ENCODE measurements around the gene EPB41L4A. TPM values are rescaled to one million over a fixed set of nuclear protein-coding genes. Genes with fewer than 3 reads are reported as not detected.
"Not testable (repeated sequence)": the region's sequence is repeated elsewhere in the genome, so short reads cannot be mapped to it uniquely, and the experiment has no call there.

Gene EPB41L4A
- total and polyA plus RNA-seq, 2 donors (not counting 3 experiments of a cell fraction or from before 2014, with no cell fraction given), result 6.0 to 17.9 TPM

GRCh38 chr5:112396430-112396829 is 22.6 kb downstream of the EPB41L4A start:
- no peak for DNase-seq (ENCODE audit: low read depth, low spot score)
- H3K79me2 ChIP-seq (ENCODE audit: control insufficient read depth, insufficient read depth, low read length), result no peaks in the 10 kb centered on the region
- H3K4me1 ChIP-seq (ENCODE audit: control insufficient read depth, extremely low read depth, insufficient read depth, low read length), result no peaks in the 10 kb centered on the region
- BruUV-seq (replicated peaks), result no TSS peak
- no peak overlapping the region for H3K27ac ChIP-seq (ENCODE audit: insufficient read depth, low read depth, low read length)
- H3K4me3 ChIP-seq (replicated peaks in 1 of 3; ENCODE audit: insufficient read depth in 1 of 3, low read depth in 1 of 3, low read length in 3 of 3), result no peak overlapping the region
- no peaks in the 10 kb centered on the region for H3K9me3 ChIP-seq (replicated peaks; ENCODE audit: control insufficient read depth, insufficient read depth, low read length)
- TF ChIP-seq, protein P1, sequence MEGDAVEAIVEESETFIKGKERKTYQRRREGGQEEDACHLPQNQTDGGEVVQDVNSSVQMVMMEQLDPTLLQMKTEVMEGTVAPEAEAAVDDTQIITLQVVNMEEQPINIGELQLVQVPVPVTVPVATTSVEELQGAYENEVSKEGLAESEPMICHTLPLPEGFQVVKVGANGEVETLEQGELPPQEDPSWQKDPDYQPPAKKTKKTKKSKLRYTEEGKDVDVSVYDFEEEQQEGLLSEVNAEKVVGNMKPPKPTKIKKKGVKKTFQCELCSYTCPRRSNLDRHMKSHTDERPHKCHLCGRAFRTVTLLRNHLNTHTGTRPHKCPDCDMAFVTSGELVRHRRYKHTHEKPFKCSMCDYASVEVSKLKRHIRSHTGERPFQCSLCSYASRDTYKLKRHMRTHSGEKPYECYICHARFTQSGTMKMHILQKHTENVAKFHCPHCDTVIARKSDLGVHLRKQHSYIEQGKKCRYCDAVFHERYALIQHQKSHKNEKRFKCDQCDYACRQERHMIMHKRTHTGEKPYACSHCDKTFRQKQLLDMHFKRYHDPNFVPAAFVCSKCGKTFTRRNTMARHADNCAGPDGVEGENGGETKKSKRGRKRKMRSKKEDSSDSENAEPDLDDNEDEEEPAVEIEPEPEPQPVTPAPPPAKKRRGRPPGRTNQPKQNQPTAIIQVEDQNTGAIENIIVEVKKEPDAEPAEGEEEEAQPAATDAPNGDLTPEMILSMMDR (IDR thresholded peaks at IDR 0.05; ENCODE audit: extremely low read depth in 1 of 2, insufficient read depth in 1 of 2, low read depth in 1 of 2, low read length in 2 of 2), result no peak
- TF ChIP-seq JUN (IDR thresholded peaks at IDR 0.05; ENCODE audit: borderline replicate concordance, insufficient read depth, insufficient read length, low read depth) (no peak), GATA2 (IDR thresholded peaks at IDR 0.05; ENCODE audit: insufficient read depth, insufficient read length, low read depth, low read length) (no peak), MYC (IDR thresholded peaks at IDR 0.05; ENCODE audit: low read depth, low read length) (no peak), FOS (IDR thresholded peaks at IDR 0.05; ENCODE audit: borderline replicate concordance, insufficient read depth, low read length) (no peak), MAX (IDR thresholded peaks at IDR 0.05; ENCODE audit: insufficient read depth, insufficient read length) (no peak)
- H3K36me3 ChIP-seq (ENCODE audit: control insufficient read depth in 2 of 2, extremely low read depth in 1 of 2, insufficient read depth in 2 of 2, low read length in 2 of 2), result no peaks in the 10 kb centered on the region
- POLR2A ChIA-PET, result no interaction called here
- intact Hi-C loops (cut with micrococcal nuclease), result no loop called here
- FAIRE-seq, result no peak
- H3K27me3 ChIP-seq (ENCODE audit: control insufficient read depth in 2 of 2, insufficient read depth in 2 of 2, low read length in 2 of 2), result no peaks in the 10 kb centered on the region
- CTCF ChIA-PET, result no interaction called here
- no peaks in the 10 kb centered on the region for H4K20me1 ChIP-seq (replicated peaks; ENCODE audit: control insufficient read depth, extremely low read depth, insufficient read depth, low read length)
- no peaks in the 10 kb centered on the region for H3K9me1 ChIP-seq (replicated peaks; ENCODE audit: control insufficient read depth, extremely low read depth, insufficient read depth, low read length)
- H2AFZ ChIP-seq (ENCODE audit: low read depth, low read length), result no peak overlapping the region
- H3K4me2 ChIP-seq (ENCODE audit: insufficient read depth, low read length), result no peak overlapping the region
- H3K9ac ChIP-seq (replicated peaks; ENCODE audit: extremely low read depth, insufficient read depth, low read length), result no peak overlapping the region
- dilution Hi-C loops (cut with MboI; ENCODE audit: extremely low pct_ligation_motif_present, low sequenced_read_pairs), result no loop called here

- intact Hi-C loops (cut with micrococcal nuclease); H3K4me3 ChIP-seq (replicated peaks in 1 of 3; ENCODE audit: insufficient read depth in 1 of 3, low read depth in 1 of 3, low read length in 3 of 3); H2AFZ ChIP-seq (ENCODE audit: low read depth, low read length); BruUV-seq (replicated peaks); CTCF ChIA-PET; H3K4me1 ChIP-seq (ENCODE audit: control insufficient read depth, extremely low read depth, insufficient read depth, low read length); POLR2A ChIA-PET; H3K79me2 ChIP-seq (ENCODE audit: control insufficient read depth, insufficient read depth, low read length); H3K4me2 ChIP-seq (ENCODE audit: insufficient read depth, low read length); H3K9ac ChIP-seq (replicated peaks; ENCODE audit: extremely low read depth, insufficient read depth, low read length); H3K27ac ChIP-seq (ENCODE audit: insufficient read depth, low read depth, low read length); H4K20me1 ChIP-seq (replicated peaks; ENCODE audit: control insufficient read depth, extremely low read depth, insufficient read depth, low read length); H3K27me3 ChIP-seq (ENCODE audit: control insufficient read depth in 2 of 2, insufficient read depth in 2 of 2, low read length in 2 of 2); H3K9me3 ChIP-seq (replicated peaks; ENCODE audit: control insufficient read depth, insufficient read depth, low read length); DNase-seq (ENCODE audit: low read depth, low spot score); FAIRE-seq; H3K36me3 ChIP-seq (ENCODE audit: control insufficient read depth in 2 of 2, extremely low read depth in 1 of 2, insufficient read depth in 2 of 2, low read length in 2 of 2); dilution Hi-C loops (cut with MboI; ENCODE audit: extremely low pct_ligation_motif_present, low sequenced_read_pairs); H3K9me1 ChIP-seq (replicated peaks; ENCODE audit: control insufficient read depth, extremely low read depth, insufficient read depth, low read length): not testable (repeated sequence)
Measured at GRCh38 chr5:112395299-112395698, 23.8 kb downstream of the EPB41L4A start.
